Stimulated activated CD4-positive, alpha-beta T cell treated with anti-CD3 and anti-CD28 coated beads, Interleukin-4, amount 100 ng/mL, for 4 hours (primary cell): Measurements from ENCODE around the gene ATP9B.
A peak's percentile ranks its signal among the peaks of the same experiment; 100 is the strongest.

Experiments used
- DNase-seq, 2 experiments: peaks; one replicate each; pipeline ENCODE4 v3.0.0-alpha.2; 2020

Gene ATP9B

DNA sequence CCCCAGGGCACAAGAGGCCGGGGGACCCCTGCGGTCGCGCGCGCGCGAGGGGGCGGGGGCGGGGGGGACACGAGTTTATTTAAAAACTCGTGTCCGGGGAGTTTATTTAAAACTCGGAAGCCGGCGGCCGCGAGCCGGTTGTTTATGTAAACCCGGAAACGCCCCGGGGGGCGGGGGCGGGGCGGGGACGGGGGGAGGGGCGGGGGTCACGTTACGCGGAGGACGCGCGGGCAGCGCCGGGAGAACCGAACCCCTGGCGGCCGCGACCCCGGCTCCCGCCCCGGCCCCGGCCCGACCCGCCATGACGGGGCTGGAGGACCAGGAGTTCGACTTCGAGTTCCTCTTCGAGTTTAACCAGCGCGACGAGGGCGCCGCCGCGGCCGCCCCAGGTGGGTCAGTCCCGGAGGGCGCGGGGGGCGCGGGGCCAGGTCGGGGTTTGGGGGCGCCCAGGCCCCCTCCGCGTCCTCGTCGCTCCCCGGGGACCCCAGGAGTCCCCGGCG is 330.9 kb downstream of the ATP9B start:
- peak; percentile 67 for DNase-seq

GRCh38 chr18:79400591-79401381 is 331.6 kb downstream of the ATP9B start:
- peak; percentile 67 for DNase-seq

- DNase-seq, result no peak
Observed at GRCh38 chr18:79401494-79402208, 332.5 kb downstream of the ATP9B start.

DNA sequence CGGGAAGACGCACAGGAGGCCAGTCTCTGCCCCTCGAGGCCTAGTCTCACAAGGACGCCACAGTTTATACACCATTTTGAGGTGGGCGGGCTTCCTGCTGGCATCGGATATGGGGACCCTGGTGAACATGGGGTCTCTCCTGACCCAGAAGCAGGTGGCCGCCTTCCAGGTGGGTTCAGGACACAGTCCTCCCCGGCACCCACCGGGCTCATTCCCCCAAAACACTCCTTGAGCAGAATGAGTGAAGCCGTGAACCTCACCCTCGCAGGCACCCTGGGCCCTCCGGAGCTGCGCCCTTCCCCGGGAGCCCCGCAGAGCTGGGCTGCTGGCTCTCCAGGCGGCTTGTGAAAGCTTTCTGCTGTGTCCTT is 333.0 kb downstream of the ATP9B start:
- no peak for DNase-seq

DNA sequence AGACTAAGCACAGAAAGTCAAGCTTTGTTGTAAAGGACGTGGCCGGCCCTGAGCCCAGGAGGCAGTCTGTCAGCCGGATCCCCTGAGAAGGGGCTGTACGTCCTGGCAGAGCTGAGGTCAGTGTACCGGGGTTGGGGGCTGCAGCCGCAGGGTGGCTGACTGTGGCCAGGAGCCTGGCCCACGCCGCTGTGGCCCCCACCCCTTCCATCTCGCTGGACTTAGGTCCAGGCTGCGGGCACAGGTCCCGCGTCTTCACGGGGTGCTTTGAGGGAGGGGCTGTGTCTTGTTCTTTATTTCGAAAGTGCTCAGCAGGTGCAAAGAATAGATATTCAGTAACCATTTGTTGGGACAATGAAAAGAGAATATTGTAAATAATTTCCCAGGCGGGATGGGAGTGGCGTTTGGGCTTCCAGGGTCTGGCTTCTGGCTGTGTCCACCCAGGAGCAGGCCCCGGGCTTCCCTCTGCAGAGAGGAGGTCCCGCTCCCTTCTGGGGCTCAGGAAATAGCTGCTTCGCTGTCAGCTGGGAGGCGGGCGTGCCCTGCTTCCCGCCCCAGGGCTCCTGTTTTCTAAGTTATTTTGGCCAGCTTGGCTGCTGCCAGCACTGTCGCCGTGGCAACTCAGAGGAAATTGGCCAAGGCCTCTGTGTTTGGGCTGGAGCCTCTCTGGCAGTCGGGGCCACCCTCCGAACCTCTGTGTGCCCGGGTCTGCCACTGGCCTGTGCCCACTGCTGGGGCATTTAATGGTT is 334.0 kb downstream of the ATP9B start:
- DNase-seq, result no peak

GRCh38 chr18:79403723-79404566 is 334.8 kb downstream of the ATP9B start:
- DNase-seq, result no peak

- no peak for DNase-seq
Observed at GRCh38 chr18:79404567-79404910, 335.3 kb downstream of the ATP9B start.

DNA sequence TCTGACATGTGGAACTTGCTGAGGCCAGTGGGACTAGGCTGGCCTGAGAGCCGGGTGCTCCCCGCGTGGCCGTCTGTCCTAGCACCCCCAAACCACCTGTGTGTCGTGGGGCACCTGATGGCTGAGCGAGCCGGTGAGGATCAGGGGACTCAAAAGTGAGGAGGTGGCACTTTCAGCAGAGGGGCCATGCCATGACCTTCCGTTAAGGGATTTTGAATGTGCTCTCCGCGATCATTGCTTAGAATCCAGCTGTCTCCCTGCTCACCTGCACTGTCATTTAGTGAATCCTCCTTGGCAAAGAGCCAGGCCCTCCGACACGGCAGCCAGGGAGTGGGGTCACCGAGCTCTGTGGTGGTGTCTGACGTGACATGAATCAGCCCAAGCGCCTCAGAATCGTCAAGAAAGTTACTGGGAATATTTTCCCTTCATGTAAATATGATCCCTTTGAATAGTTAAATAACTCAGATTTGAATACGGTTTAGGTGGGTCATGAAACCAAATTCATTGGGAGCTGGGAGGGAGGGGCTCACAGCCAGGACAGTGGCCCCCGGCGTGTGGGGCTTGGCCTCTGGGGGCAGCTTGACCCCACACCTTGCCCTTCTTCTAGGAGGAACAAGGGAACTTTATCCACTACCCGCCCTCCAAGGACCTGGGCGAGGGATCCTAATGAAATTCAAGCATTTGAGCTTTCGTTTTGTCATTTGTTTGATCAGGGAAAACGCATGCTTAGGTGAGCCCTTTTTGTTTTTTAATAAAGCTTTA is 336.0 kb downstream of the ATP9B start:
- peak; percentile 41 to 49 for DNase-seq

DNA sequence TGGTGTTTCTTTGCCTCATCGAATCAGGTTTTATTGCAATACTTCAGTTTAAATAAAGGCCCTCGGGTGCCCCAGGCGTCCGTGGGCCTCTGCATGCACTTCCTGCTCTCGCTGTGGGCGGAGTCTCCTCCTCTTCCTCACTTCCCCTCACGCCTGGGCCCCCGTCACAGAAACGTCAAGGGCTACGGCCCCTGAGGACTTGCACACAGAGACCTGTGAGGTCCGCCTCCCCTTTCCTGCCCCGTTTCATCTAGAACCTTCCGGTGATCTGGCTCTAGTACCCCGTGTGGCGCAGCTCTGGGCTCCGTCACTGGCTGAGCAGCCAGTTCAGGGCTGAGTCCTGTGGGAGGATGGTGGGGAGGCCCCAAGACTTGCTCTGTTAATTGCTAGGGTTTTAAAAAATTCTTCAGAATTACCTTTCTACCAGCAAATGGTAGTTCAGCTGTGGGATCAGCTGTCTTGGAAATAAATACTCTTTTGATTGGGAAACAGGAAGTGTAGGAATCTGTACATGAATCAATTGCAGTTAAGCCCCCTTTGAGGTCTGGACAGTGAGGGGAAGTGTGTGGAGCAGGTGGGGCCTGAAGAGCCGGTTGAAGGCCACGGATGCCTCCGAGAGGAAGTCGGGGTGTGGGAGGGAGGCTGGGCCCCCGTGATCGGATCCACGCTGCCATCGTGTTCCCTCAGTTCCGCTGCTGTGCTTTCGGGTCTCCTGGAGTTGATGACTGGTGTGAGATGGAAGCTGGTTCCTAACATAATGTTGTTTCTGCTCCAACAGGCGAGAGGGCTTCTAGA is 336.8 kb downstream of the ATP9B start:
- DNase-seq, result peak; percentile 75 to 90

- no peak for DNase-seq
Observed at GRCh38 chr18:79406708-79407107, 337.5 kb downstream of the ATP9B start.

DNA sequence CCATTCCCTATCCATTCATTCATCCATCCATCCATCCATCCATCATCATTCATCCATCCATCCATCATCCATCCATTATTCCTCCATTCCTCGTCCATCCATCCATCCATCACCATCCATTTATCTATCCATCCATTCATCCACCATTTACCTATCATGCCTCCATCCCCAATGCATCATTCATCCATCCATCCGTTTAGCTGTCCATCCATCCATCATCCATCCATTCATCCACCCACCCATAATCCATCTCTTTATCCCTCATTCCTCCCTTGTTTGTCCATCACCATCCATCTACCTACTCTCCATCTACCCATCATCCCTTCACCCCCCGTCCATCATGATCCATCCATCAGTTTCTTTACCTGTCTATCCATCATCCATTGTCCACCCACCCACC is 340.1 kb downstream of the ATP9B start:
- DNase-seq, result no peak

DNA sequence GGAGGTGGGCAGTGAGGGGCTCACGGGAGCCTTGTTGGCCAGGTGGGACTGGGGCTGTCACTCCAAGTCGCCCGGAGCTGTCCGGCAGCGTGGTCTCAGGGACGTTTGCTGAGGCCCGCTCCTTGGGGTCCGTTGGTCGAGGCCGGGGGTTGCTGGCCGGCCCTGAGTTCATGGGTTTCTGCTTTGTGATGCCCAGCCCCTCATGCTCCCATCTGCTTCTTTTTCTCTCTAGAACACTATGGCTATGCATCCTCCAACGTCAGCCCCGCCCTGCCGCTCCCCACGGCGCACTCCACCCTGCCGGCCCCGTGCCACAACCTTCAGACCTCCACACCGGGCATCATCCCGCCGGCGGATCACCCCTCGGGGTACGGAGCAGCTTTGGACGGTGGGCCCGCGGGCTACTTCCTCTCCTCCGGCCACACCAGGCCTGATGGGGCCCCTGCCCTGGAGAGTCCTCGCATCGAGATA is 341.0 kb downstream of the ATP9B start:
- no peak for DNase-seq

- DNase-seq, result no peak
Observed at GRCh38 chr18:79410731-79411613, 341.8 kb downstream of the ATP9B start.

- no peak for DNase-seq
Observed at GRCh38 chr18:79411614-79412526, 342.7 kb downstream of the ATP9B start.

GRCh38 chr18:79413025-79413424 is 343.8 kb downstream of the ATP9B start:
- DNase-seq, result no peak

DNA sequence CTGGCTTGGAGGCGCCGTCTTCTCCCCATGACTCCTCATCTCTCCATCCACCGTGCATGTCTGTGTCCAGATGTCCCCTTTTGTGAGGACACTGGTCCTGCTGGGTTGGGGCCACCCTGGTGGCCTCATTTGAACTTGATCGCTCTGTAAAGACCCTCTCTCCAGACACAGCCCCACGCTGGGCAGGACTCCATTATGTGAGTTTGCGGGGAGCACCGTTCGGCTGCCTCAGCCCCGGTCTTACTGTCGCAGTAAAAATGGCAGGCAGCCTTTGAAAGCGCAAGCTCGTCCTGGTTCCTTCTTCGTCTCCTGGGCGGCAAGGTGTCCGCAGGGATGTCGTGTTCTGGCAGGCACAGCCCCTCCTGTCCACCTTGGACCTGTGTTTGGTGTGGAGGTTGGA is 344.2 kb downstream of the ATP9B start:
- no peak for DNase-seq

DNA sequence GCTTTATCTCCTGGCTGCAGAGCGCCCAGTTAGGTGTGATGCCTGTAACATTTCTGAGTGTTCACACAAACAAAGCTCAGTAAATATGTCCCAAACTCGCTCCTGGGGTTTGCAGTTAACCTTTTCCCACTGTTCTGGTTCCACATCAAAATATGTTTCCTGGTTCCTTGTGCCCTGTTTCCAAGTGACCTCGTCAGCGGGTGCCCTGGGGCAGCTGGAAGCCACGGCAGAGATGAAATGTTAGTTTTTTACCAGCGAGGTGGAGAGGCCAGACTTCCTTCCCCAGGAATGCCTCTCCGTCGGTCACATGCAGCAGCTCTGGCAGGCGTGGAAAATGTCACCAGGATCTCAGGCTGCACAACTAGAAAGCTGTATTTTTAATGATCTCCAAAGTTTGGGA is 344.7 kb downstream of the ATP9B start:
- DNase-seq, result no peak

DNA sequence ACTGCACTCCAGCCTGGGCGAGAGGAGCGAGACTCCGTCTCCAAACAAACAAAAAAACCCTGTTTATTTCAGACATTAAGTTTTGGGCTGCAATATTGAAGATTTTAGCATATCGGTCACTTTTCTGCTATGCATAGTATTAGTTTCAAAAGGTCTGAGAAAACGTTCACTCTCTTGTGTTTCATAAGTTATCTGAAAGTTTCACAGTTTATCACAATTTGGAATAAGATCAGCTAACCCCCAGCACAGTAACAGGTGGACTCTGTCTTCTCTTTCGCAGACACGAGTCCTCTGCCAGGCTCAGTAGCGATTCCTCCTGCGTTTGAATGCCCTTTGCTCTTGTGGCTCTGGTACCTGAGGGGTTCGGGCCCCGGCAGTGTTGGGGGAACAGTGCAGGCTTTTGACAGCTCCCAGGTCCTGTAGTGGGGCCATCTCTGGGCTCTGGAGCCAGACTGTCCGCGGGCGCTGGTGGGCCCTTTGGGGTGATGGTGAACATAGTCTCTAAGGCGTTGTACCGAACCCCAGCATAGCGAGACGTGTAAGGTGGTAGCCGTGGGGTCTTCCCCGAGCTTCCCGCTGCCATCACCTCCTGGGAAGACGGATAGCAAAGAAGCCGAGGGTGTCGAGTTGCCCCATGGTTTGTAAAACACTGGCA is 347.0 kb downstream of the ATP9B start:
- no peak for DNase-seq
